DOHH2 (cell line): ENCODE results near the gene GPR42.
"Not testable (repeated sequence)": the region's sequence is repeated elsewhere in the genome, so short reads cannot be mapped to it uniquely, and the experiment has no call there.

Experiments used
- H3F3A ChIP-seq: fragments of 200-600 bp; sonication (generic), shearing (Covaris generic); 2 replicates; pipeline ENCODE4 v1.6.0; 2016; ENCODE audit warnings: antibody characterized with exemption, mild to moderate bottlenecking; ENCODE audit not compliant: control insufficient read depth, insufficient read depth
- H3K27ac ChIP-seq: fragments of 200-600 bp; sonication (generic); 2 replicates; pipeline ENCODE4 v1.5.1; 2014; ENCODE audit warnings: low read depth, mild to moderate bottlenecking, low read length, moderate library complexity
- H3K27me3 ChIP-seq: fragments of 200-600 bp; sonication (generic); 2 replicates; pipeline ENCODE4 v1.6.1; 2014; ENCODE audit warnings: mild to moderate bottlenecking, low read length, mixed read lengths; ENCODE audit not compliant: control insufficient read depth
- H3K36me3 ChIP-seq: fragments of 200-600 bp; sonication (generic); 2 replicates; pipeline ENCODE4 v1.6.1; 2014; ENCODE audit warnings: mild to moderate bottlenecking, low read length, moderate library complexity, mixed read lengths; ENCODE audit not compliant: control insufficient read depth
- H3K4me1 ChIP-seq: fragments of 200-600 bp; sonication (generic); 2 replicates; pipeline ENCODE4 v1.6.1; 2014; ENCODE audit warnings: mild to moderate bottlenecking, low read length, mixed read lengths; ENCODE audit not compliant: control insufficient read depth
- H3K4me2 ChIP-seq: fragments of 200-600 bp; sonication (generic); 2 replicates; pipeline ENCODE4 v1.6.0; 2014; ENCODE audit warnings: mild to moderate bottlenecking, low read length, moderate library complexity
- H3K4me3 ChIP-seq: fragments of 200-600 bp; sonication (generic); 2 replicates; pipeline ENCODE4 v1.5.1; 2014; ENCODE audit warnings: mild to moderate bottlenecking, low read length, mixed read lengths
- H3K79me2 ChIP-seq: fragments of 200-600 bp; sonication (generic); 2 replicates; pipeline ENCODE4 v1.6.1; 2014; ENCODE audit warnings: mild to moderate bottlenecking, low read length, mixed read lengths; ENCODE audit not compliant: control insufficient read depth
- H3K9me2 ChIP-seq: fragments of 200-600 bp; sonication (generic); replicated peaks from 2 replicates; pipeline ENCODE4 v1.6.1; 2014; ENCODE audit warnings: mild to moderate bottlenecking, low read length, mixed read lengths; ENCODE audit not compliant: control insufficient read depth
- H3K9me3 ChIP-seq: fragments of 200-600 bp; sonication (generic); 2 replicates; pipeline ENCODE4 v1.6.1; 2014; ENCODE audit warnings: antibody characterized with exemption, low read length, mixed read lengths; ENCODE audit not compliant: control insufficient read depth, insufficient read depth
- H4K20me1 ChIP-seq: fragments of 200-600 bp; sonication (generic); 2 replicates; pipeline ENCODE4 v1.6.0; 2014; ENCODE audit warnings: low read depth, mild to moderate bottlenecking, antibody characterized with exemption, low read length, moderate library complexity; ENCODE audit not compliant: control insufficient read depth, insufficient read depth
- EZH2phosphoT487 ChIP-seq: fragments of 200-600 bp; sonication (generic); IDR thresholded peaks from 2 replicates; pipeline ENCODE4 v1.6.1; 2017; ENCODE audit warnings: borderline replicate concordance, mild to moderate bottlenecking, antibody characterized with exemption, low read length, moderate library complexity, mixed read lengths
- TF ChIP-seq, protein P1 (sequence below): fragments of 200-600 bp; sonication (generic); IDR thresholded peaks from one replicate; pipeline ENCODE4 v1.5.1; 2014; ENCODE audit warnings: antibody characterized with exemption, mild to moderate bottlenecking, low read depth, low read length; ENCODE audit not compliant: poor library complexity, severe bottlenecking

The GPR42 gene

DNA sequence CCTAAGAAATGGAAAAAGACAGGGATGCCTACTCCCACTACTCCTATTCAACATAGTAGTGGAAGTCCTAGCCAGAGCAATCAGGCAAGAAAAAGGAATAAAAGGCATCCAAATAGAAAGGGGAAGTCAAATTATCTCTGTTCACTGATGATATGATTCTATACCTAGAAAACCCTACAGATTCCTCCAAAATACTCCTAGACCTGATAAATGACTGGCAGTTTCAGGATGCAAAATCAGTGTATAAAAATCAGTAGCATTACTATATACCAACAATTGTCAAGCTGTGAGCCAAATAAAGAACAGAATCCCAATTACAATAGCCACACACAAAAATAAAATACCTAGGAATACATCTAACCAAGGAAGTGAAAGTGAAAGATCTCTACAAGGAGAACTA lies 1.3 kb upstream of the GPR42 start:
- Histone ChIP-seq H3K4me2 (no peak overlapping the region), H3K4me3 (no peak overlapping the region), H3K79me2 (no peaks in the 10 kb centered on the region), H3K27ac (no peak overlapping the region), H3K9me2 (no peaks in the 10 kb centered on the region), H3K36me3 (no peaks in the 10 kb centered on the region), H3K9me3 (peaks cover 2% of the 10 kb centered on the region; the same call in 1 of the 2 replicates), H3K4me1 (no peaks in the 10 kb centered on the region), H3F3A (no peaks in the 10 kb centered on the region), H4K20me1 (no peaks in the 10 kb centered on the region), H3K27me3 (peaks cover 39% of the 10 kb centered on the region)
- TF ChIP-seq, protein P1, sequence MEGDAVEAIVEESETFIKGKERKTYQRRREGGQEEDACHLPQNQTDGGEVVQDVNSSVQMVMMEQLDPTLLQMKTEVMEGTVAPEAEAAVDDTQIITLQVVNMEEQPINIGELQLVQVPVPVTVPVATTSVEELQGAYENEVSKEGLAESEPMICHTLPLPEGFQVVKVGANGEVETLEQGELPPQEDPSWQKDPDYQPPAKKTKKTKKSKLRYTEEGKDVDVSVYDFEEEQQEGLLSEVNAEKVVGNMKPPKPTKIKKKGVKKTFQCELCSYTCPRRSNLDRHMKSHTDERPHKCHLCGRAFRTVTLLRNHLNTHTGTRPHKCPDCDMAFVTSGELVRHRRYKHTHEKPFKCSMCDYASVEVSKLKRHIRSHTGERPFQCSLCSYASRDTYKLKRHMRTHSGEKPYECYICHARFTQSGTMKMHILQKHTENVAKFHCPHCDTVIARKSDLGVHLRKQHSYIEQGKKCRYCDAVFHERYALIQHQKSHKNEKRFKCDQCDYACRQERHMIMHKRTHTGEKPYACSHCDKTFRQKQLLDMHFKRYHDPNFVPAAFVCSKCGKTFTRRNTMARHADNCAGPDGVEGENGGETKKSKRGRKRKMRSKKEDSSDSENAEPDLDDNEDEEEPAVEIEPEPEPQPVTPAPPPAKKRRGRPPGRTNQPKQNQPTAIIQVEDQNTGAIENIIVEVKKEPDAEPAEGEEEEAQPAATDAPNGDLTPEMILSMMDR: no peak
- no peak for TF ChIP-seq EZH2phosphoT487

DNA sequence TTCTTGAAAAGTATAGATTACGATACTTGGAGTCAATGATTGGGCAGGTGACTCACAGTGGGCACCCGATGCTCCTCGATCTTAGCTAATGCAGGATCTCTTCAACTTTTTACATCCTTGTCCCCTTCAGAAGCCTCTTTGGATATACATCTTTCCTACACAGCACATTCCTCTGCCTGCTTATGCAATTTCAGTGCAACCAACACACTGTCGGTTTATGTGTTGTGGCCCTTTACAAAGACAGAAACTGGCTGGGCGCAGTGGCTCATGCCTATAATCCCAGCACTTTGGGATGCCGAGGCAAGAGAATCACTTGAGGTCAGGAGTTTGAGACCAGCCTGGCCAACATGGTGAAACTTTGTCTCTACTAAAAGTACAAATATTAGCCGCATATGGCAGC lies 2.6 kb downstream of the GPR42 start:
- H3K4me3 ChIP-seq: no peak overlapping the region
- TF ChIP-seq, protein P1: no peak
- no peak for TF ChIP-seq EZH2phosphoT487
- H3K4me1 ChIP-seq: no peaks in the 10 kb centered on the region
- peaks cover 24% of the 10 kb centered on the region for H3K27me3 ChIP-seq
- H3F3A ChIP-seq: no peaks in the 10 kb centered on the region
- no peak overlapping the region for H3K4me2 ChIP-seq
- no peaks in the 10 kb centered on the region for H4K20me1 ChIP-seq
- no peaks in the 10 kb centered on the region for H3K9me2 ChIP-seq
- no peak overlapping the region for H3K27ac ChIP-seq
- H3K79me2 ChIP-seq: no peaks in the 10 kb centered on the region
- no peaks in the 10 kb centered on the region for H3K36me3 ChIP-seq
- peaks cover 2% of the 10 kb centered on the region; the same call in 1 of the 2 replicates for H3K9me3 ChIP-seq

DNA sequence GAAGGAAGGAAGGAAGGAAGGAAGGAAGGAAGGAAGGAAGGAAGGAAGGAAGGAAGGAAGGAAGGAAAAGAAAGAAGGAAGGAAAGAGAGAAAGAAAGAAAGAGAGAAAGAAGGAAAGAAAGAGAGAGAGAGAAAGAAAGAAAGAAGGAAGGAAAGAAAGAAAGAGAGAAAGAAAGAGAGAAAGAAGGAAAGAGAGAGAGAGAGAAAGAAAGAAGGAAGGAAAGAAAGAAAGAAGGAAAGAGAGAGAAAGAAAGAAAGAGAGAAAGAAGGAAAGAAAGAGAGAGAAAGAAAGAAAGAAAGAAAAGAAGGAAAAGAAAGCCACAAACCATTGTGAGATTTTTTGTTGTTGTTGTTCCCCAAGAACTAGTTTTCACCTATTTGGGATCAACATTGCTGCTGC lies 3.2 kb downstream of the GPR42 start:
- H3K27me3 ChIP-seq: peaks cover 24% of the 10 kb centered on the region
- not testable (repeated sequence) for H3K9me3 ChIP-seq, H3K4me3 ChIP-seq, H4K20me1 ChIP-seq, H3F3A ChIP-seq, H3K79me2 ChIP-seq, H3K36me3 ChIP-seq, H3K4me1 ChIP-seq, H3K9me2 ChIP-seq, H3K4me2 ChIP-seq, H3K27ac ChIP-seq

DNA sequence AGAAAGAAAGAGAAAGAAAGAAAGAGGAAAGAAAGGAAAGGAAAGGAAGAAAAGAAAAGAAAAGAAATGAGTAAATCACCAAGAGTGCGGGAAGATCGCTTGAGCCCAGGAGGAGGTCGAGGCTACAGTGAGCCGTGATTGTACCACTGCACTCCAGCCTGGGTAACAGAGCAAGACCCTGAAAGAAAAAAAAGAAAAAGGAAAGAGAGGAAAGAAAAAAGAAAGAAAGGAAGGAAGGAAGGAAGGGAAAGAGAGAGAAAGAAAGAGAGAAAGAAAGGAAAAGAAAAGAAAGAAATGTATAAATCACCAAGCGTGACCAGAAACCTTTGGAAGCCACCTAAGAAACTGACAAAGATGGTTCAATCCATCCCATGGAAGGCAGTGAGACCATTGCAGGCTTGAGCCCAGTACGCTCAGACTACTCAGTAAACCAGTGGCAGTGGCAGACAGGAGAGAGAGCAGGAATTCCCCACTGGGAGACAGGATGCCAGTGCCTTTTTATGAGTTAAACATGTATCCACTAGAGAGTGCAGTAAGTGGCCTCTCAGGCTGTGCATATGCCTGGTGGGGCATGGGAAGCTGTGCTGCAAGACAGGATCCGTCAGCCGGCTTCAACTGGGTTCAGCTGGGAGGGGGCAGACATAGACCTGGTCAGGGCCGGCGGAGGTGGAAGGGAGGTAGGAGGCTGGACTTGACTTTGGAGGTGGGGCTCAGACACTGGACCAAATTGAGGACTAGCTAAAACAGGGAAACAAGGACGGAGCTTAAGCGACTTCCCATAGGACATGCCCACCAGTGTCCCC lies 4.8 kb downstream of the GPR42 start:
- no peak overlapping the region for H3K4me2 ChIP-seq
- TF ChIP-seq, protein P1: no peak
- TF ChIP-seq EZH2phosphoT487: no peak
- H4K20me1 ChIP-seq: no peaks in the 10 kb centered on the region
- H3K4me1 ChIP-seq: no peaks in the 10 kb centered on the region
- H3K9me3 ChIP-seq: no peaks in the 10 kb centered on the region
- H3K36me3 ChIP-seq: no peaks in the 10 kb centered on the region
- H3F3A ChIP-seq: no peaks in the 10 kb centered on the region
- H3K9me2 ChIP-seq: no peaks in the 10 kb centered on the region
- H3K4me3 ChIP-seq: no peak overlapping the region
- peaks cover 28% of the 10 kb centered on the region for H3K27me3 ChIP-seq
- H3K79me2 ChIP-seq: no peaks in the 10 kb centered on the region
- no peak overlapping the region for H3K27ac ChIP-seq
